WTC11 (cell line): ENCODE data around the gene VAV2. TPM values are rescaled to one million over a fixed set of nuclear protein-coding genes. Genes with fewer than 3 reads are reported as not detected.

Source experiments
- ATAC-seq: fragments of 200-7000 bp; cut with Tn5 transposase; 2 replicates; pipeline ENCODE4 v1.10.0; 2021; ENCODE audit warnings: mild to moderate bottlenecking, moderate library complexity
- CTCF ChIA-PET: fragments of 300-600 bp; sonication (Branson Sonifier 250); formaldehyde crosslinking; loops from one replicate; lab custom pipeline; 2021; ENCODE audit warnings: antibody characterized with exemption; lab: Charles Lee
- POLR2A ChIA-PET: fragments of 350-600 bp; sonication (Branson Sonifier 250); formaldehyde crosslinking; loops from one replicate; lab custom pipeline; 2021; ENCODE audit warnings: antibody characterized with exemption; lab: Charles Lee
- DNase-seq: peaks from one replicate; pipeline ENCODE4 v3.0.0; 2021; ENCODE audit warnings: low spot score
- H3K27ac Mint-ChIP-seq: 2 replicates; pipeline ENCODE4 v1.8.0; 2021; ENCODE audit warnings: mixed read lengths
- H3K27me3 Mint-ChIP-seq: 2 replicates; pipeline ENCODE4 v1.8.0; 2021; ENCODE audit warnings: low read depth, mild to moderate bottlenecking, moderate library complexity, mixed read lengths
- H3K36me3 Mint-ChIP-seq: 2 replicates; pipeline ENCODE4 v1.8.0; 2021; ENCODE audit warnings: mixed read lengths
- H3K4me1 Mint-ChIP-seq: 2 replicates; pipeline ENCODE4 v1.8.0; 2022; ENCODE audit warnings: mixed read lengths
- H3K4me3 Mint-ChIP-seq: 2 replicates; pipeline ENCODE4 v1.8.0; 2021; ENCODE audit warnings: mild to moderate bottlenecking, moderate library complexity, mixed read lengths
- H3K9me3 Mint-ChIP-seq: 2 replicates; pipeline ENCODE4 v1.8.0; 2021; ENCODE audit warnings: mixed read lengths
- ELF4 ChIP-seq: sonication (generic); formaldehyde crosslinking; IDR thresholded peaks from 2 replicates; pipeline ENCODE4 v1.8.1; 2022; ENCODE audit warnings: low read depth, mild to moderate bottlenecking, moderate library complexity, missing genetic modification reagents
- FOXJ3 ChIP-seq: sonication (generic); formaldehyde crosslinking; IDR thresholded peaks from 2 replicates; pipeline ENCODE4 v1.9.0; 2021; ENCODE audit warnings: missing genetic modification reagents, mild to moderate bottlenecking, borderline replicate concordance
- HMGXB4 ChIP-seq: sonication (generic); formaldehyde crosslinking; IDR thresholded peaks from 2 replicates; pipeline ENCODE4 v1.8.1; 2023; ENCODE audit warnings: mild to moderate bottlenecking, moderate library complexity, missing genetic modification reagents
- JAZF1 ChIP-seq: fragments of 250-450 bp; sonication (Bioruptor Pico); IDR thresholded peaks from 2 replicates; pipeline ENCODE4 v1.9.0; 2021; ENCODE audit warnings: moderate library complexity, mild to moderate bottlenecking, inconsistent platforms
- MAX ChIP-seq: sonication (generic); formaldehyde crosslinking; IDR thresholded peaks from 2 replicates; pipeline ENCODE4 v1.8.0; 2022; ENCODE audit warnings: mild to moderate bottlenecking, missing genetic modification reagents
- MYBL2 ChIP-seq: sonication (generic); formaldehyde crosslinking; IDR thresholded peaks from 2 replicates; pipeline ENCODE4 v1.8.1; 2023; ENCODE audit warnings: mild to moderate bottlenecking, moderate library complexity, missing genetic modification reagents
- PRRX2 ChIP-seq: fragments of 250-450 bp; sonication (Bioruptor Pico); IDR thresholded peaks from 2 replicates; pipeline ENCODE4 v1.8.0; 2021; ENCODE audit warnings: mild to moderate bottlenecking
- SMAD3 ChIP-seq: sonication (generic); formaldehyde crosslinking; IDR thresholded peaks from 2 replicates; pipeline ENCODE4 v1.8.0; 2022; ENCODE audit warnings: missing genetic modification reagents, mild to moderate bottlenecking, borderline replicate concordance
- SOX15 ChIP-seq: fragments of 250-450 bp; sonication (Bioruptor Pico); IDR thresholded peaks from 2 replicates; pipeline ENCODE4 v1.9.0; 2021; ENCODE audit warnings: mild to moderate bottlenecking
- TEAD4 ChIP-seq: sonication (generic); formaldehyde crosslinking; IDR thresholded peaks from 2 replicates; pipeline ENCODE4 v1.8.0; 2022; ENCODE audit warnings: mild to moderate bottlenecking, missing genetic modification reagents
- TP53 ChIP-seq: sonication (generic); formaldehyde crosslinking; IDR thresholded peaks from 2 replicates; pipeline ENCODE4 v1.8.1; 2023; ENCODE audit warnings: mild to moderate bottlenecking, missing genetic modification reagents
- ZNF138 ChIP-seq: sonication (generic); formaldehyde crosslinking; conservative IDR thresholded peaks from 2 replicates; pipeline ENCODE4 v1.8.1; 2022; ENCODE audit warnings: mild to moderate bottlenecking, moderate library complexity, missing genetic modification reagents
- ZNF317 ChIP-seq: sonication (generic); formaldehyde crosslinking; IDR thresholded peaks from 2 replicates; pipeline ENCODE4 v1.8.1; 2023; ENCODE audit warnings: low read depth, mild to moderate bottlenecking, moderate library complexity, missing genetic modification reagents, borderline replicate concordance
- total RNA-seq: library from RNA; stranded (reverse); gene quantifications from 3 replicates; pipeline ENCODE4 v1.2.3, GENCODE V29; 2021
- TF ChIP-seq, protein P1 (sequence below): sonication (generic); formaldehyde crosslinking; IDR thresholded peaks from 2 replicates; pipeline ENCODE4 v1.8.0; 2022; ENCODE audit warnings: mild to moderate bottlenecking, missing genetic modification reagents
- TF ChIP-seq, protein P2 (sequence below): sonication (generic); formaldehyde crosslinking; IDR thresholded peaks from 2 replicates; pipeline ENCODE4 v1.8.0; 2022; ENCODE audit warnings: mild to moderate bottlenecking, missing genetic modification reagents
- TF ChIP-seq, protein P3 (sequence below): sonication (generic); formaldehyde crosslinking; IDR thresholded peaks from 2 replicates; pipeline ENCODE4 v1.8.1; 2023; ENCODE audit warnings: mild to moderate bottlenecking, missing genetic modification reagents
- TF ChIP-seq, protein P4 (sequence below): sonication (generic); formaldehyde crosslinking; IDR thresholded peaks from 2 replicates; pipeline ENCODE4 v1.8.0; 2022; ENCODE audit warnings: missing genetic modification reagents

VAV2 gene
- total RNA-seq, 1 experiment from 2014 or later, result 39.7 TPM

GRCh38 chr9:133799106-133799505, 193.0 kb downstream of the VAV2 start:
- no peak for ATAC-seq
- no peaks in the 10 kb centered on the region for H3K4me1 Mint-ChIP-seq

GRCh38 chr9:133798160-133798559, 194.0 kb downstream of the VAV2 start:
- Mint-ChIP-seq H3K27ac (no peak overlapping the region; the same call in 1 of the 2 replicates), H3K27me3 (no peaks in the 10 kb centered on the region)
- POLR2A ChIA-PET, result no interaction called here

More at GRCh38 chr9:133799106-133799505, 193.0 kb downstream of the VAV2 start:
- ChIA-PET POLR2A (no interaction called here), CTCF (no interaction called here)
- DNase-seq, result no peak
- Mint-ChIP-seq H3K9me3 (no peaks in the 10 kb centered on the region), H3K36me3 (no peaks in the 10 kb centered on the region), H3K27ac (peak overlapping the region; percentile 70; the same call in 1 of the 2 replicates), H3K27me3 (no peaks in the 10 kb centered on the region), H3K4me3 (no peak overlapping the region)
- no peak for TF ChIP-seq ELF4 (CRISPR knock-in tag)

More at GRCh38 chr9:133798160-133798559, 194.0 kb downstream of the VAV2 start:
- no peaks in the 10 kb centered on the region for H3K4me1 Mint-ChIP-seq
- no peaks in the 10 kb centered on the region for H3K36me3 Mint-ChIP-seq
- CTCF ChIA-PET, result interaction anchor here (1.2 kb wide), 1 partner anchor 13 kb away, joined by 3 read pairs; no protein-coding TSS in a partner anchor
- DNase-seq (no peak), ATAC-seq (no peak)
- no peaks in the 10 kb centered on the region for H3K9me3 Mint-ChIP-seq
- TF ChIP-seq, protein P1, sequence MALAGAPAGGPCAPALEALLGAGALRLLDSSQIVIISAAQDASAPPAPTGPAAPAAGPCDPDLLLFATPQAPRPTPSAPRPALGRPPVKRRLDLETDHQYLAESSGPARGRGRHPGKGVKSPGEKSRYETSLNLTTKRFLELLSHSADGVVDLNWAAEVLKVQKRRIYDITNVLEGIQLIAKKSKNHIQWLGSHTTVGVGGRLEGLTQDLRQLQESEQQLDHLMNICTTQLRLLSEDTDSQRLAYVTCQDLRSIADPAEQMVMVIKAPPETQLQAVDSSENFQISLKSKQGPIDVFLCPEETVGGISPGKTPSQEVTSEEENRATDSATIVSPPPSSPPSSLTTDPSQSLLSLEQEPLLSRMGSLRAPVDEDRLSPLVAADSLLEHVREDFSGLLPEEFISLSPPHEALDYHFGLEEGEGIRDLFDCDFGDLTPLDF (CRISPR knock-in tag), result no peak
- TF ChIP-seq, protein P2, sequence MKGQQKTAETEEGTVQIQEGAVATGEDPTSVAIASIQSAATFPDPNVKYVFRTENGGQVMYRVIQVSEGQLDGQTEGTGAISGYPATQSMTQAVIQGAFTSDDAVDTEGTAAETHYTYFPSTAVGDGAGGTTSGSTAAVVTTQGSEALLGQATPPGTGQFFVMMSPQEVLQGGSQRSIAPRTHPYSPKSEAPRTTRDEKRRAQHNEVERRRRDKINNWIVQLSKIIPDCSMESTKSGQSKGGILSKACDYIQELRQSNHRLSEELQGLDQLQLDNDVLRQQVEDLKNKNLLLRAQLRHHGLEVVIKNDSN (CRISPR knock-in tag), result no peak
- TF ChIP-seq MYBL2, result no peak
- no peak for TF ChIP-seq ZNF138 (CRISPR knock-in tag)
- no peak for TF ChIP-seq TP53 (CRISPR knock-in tag)
- no peak for TF ChIP-seq FOXJ3 (CRISPR knock-in tag)
- no peak for TF ChIP-seq JAZF1 (CRISPR knock-in tag)
- TF ChIP-seq SMAD3 (CRISPR knock-in tag), result no peak
- TF ChIP-seq HMGXB4 (CRISPR knock-in tag), result no peak
- TF ChIP-seq TEAD4 (CRISPR knock-in tag), result no peak
- TF ChIP-seq, protein P3, sequence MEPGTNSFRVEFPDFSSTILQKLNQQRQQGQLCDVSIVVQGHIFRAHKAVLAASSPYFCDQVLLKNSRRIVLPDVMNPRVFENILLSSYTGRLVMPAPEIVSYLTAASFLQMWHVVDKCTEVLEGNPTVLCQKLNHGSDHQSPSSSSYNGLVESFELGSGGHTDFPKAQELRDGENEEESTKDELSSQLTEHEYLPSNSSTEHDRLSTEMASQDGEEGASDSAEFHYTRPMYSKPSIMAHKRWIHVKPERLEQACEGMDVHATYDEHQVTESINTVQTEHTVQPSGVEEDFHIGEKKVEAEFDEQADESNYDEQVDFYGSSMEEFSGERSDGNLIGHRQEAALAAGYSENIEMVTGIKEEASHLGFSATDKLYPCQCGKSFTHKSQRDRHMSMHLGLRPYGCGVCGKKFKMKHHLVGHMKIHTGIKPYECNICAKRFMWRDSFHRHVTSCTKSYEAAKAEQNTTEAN, result no peak
- no peak for TF ChIP-seq ZNF317
- TF ChIP-seq SOX15, result no peak
- no peak for TF ChIP-seq PRRX2
- TF ChIP-seq, protein P4, sequence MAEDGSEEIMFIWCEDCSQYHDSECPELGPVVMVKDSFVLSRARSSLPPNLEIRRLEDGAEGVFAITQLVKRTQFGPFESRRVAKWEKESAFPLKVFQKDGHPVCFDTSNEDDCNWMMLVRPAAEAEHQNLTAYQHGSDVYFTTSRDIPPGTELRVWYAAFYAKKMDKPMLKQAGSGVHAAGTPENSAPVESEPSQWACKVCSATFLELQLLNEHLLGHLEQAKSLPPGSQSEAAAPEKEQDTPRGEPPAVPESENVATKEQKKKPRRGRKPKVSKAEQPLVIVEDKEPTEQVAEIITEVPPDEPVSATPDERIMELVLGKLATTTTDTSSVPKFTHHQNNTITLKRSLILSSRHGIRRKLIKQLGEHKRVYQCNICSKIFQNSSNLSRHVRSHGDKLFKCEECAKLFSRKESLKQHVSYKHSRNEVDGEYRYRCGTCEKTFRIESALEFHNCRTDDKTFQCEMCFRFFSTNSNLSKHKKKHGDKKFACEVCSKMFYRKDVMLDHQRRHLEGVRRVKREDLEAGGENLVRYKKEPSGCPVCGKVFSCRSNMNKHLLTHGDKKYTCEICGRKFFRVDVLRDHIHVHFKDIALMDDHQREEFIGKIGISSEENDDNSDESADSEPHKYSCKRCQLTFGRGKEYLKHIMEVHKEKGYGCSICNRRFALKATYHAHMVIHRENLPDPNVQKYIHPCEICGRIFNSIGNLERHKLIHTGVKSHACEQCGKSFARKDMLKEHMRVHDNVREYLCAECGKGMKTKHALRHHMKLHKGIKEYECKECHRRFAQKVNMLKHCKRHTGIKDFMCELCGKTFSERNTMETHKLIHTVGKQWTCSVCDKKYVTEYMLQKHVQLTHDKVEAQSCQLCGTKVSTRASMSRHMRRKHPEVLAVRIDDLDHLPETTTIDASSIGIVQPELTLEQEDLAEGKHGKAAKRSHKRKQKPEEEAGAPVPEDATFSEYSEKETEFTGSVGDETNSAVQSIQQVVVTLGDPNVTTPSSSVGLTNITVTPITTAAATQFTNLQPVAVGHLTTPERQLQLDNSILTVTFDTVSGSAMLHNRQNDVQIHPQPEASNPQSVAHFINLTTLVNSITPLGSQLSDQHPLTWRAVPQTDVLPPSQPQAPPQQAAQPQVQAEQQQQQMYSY (CRISPR knock-in tag), result no peak
- no peak for TF ChIP-seq MAX
- H3K4me3 Mint-ChIP-seq, result no peak overlapping the region
